KG1 (cell line): ENCODE data around the gene ZNF219.

Experiments
- DNase-seq: peaks from one replicate; lab custom pipeline; 2025; lab: John Stamatoyannopoulos, UW

ZNF219 gene

DNA sequence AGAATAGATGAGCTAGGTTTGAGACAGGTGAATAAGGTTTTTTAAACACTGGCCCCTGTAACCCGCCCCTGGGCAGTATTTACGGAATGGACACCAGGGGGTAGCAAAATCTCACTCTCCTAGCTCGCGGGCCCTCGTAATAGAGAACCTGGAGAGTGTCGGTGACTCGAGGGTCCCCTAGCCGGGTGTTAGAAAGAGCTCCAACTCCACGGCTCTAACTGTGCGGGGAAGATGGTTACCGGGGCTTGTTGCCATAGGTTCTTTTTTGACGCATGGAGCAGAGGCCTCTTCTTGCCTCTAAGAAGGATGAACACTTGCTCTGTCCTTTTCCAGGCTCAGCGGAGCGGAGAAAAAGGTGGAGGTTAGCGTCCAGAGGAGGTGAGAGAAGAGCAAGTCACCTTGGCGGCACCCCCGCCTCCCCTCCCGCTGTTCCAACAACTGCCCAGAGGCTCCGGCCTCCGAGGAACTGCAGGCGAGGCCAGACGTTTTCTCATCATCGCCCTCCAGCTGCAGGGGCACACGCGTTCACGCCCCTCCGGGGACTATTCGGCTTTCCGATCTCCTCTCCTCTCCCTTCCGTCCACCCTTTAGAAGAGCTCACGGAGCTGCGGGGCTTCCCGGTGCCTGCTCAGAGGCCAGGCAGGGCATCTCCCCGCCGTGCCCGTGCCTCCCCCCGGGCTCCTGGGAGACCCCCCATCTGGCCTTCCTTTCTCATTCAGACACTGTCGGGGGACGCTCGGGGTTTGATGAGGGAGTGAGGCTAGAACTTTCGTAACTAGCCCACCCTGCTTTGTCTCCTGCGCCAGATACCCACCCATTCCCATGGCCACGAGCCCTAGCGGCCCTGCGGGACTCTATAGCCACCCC lies 29.7 kb downstream of the ZNF219 start:
- DNase-seq: no peak

DNA sequence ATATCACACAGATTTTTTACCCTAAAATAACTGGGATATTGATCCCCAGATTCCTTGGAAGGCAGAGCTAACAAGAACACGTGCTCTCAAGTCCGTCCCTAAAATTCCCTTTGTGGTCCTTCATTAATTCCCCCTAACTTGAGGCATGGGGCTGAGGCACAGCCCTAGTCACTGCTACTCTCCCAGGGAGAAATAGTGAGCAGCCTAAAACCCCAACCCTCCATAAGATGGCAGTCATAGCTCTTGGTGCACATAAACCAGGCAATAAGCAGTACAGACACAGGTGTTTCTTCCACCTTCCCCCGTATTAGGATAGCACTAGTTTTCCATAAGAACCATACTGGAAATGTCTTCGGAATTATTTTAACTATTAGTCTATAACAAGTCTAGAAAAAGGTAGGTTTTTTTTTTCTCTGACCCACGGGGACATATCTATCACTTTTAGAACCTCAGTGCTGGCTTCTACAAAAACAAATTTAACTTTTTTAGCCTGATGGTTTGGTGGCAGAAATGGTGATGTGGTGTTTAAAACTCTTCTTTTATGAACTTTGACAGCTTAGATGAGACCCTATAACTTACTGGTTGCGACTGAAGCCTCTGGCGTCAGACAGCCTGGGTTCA lies 31.5 kb downstream of the ZNF219 start:
- DNase-seq: no peak

DNA sequence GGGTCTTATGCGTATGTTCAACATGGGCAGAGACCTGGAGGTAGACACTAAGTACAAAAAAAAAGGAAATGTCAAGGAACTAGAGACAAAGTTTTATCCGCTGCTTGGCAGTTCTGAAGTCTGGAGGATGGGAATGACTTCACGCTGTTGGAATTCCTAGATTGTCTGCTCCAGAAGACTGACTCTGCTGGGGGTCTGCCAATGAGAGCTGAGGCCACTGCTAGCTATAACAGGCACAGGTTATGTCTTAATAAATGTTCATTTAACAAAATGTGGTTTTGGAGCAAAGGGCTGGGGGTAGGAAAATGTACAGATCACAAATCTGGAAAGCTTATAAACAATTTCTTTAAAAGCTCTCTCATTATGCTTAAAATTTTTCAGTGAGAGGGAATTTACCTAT lies 35.0 kb downstream of the ZNF219 start:
- DNase-seq: no peak

DNA sequence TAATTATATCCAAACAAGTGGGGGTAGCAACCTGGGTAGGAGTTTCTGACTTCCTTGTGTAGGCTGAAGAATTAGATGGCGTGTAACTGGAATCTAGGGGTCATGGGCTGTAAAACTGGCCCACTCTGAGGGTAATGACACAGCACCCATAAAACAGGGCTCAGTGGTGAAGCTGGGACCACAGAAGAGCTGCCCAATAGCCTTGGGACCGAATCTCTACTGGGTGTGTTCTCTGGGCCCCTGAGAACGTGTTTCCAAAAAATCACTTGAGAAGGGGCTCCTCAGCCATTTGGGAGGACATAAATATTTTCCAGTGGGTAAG lies 37.1 kb downstream of the ZNF219 start:
- DNase-seq: no peak

DNA sequence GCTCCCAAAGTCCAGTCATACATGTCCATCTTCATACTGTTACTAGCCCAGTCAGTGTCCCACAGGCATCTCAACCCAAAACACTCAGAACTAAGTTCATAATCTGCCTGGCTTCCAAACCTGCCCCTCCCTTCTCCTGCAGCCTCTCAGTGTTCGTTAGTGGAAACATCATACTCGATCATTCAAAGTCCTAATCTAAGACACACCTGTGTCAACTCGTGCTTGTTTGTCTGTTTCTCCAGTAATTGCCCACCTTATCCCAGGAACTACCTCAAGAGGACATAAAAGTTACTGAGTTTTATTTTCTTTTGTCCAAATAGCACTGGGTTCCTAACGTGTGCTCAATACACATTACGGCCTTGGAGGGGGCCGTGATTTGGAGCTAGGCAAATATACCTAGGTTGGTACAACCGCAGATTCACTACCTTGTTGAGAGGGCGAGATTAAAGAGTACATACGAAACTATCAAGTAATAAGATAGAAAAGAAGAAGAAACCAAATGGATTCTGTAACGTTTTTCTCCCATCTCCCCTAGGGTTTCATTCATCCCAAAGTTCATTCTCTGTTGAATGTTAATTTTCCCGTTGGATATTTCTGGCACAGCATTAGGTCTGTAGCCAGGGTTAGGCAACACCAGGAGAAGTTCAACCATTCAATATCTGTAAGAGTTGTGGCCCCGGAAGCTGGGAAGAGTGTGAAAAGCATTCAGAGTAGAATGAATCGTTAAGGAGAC lies 37.7 kb downstream of the ZNF219 start:
- DNase-seq: no peak

DNA sequence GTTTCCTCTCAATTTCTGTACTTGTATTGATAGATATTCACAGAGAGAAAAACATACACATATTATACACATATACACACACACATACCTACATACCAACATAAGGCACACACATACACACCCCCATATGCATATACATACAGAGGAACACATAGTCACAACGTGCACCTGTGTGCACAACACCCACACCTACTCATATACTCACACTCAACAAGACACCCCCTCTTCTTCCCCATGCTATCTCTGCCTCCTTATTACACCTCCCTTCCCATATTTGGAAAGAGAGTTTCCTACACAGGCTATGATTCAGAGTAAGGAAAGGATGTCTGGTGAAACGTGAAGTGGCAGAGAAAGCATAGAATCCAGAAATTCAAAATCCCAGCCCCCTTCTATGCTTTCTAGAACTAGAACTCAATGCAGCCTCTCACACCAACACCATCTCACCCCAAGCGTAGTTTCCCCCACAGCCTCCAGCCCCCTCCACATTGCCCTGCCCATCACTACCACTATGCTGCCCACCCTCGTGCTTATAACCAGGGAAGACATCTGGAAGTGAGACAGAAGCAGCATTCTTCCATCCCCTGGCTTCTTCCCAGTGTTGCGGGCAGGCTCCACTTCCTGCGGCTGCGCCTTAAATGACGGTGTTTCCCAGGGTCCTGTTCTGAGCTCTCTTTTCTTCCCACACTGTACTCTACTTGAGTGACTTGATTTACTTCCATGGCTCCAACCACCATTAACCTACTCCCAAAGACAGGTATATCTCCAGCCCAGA lies 38.4 kb downstream of the ZNF219 start:
- DNase-seq: no peak

DNA sequence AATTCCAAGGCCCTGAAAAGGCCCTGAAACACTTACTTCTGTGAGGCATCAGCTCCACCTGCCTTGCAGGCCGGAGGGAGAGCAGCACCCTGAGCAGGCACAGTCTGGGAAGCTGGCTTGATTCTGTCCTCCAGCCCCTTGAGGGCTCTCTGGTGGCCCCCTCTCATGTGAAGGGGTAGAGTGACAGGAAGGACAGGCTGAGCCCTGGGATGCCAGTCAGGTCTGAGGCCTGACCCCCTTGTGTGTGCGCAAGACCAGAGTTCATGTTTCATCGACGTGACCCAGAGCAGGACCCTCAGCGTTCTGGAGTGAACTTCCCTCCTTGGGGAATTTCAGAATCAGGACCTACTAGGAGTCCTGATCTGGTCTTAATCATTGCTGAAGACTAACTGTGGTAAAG lies 39.6 kb downstream of the ZNF219 start:
- no peak for DNase-seq

DNA sequence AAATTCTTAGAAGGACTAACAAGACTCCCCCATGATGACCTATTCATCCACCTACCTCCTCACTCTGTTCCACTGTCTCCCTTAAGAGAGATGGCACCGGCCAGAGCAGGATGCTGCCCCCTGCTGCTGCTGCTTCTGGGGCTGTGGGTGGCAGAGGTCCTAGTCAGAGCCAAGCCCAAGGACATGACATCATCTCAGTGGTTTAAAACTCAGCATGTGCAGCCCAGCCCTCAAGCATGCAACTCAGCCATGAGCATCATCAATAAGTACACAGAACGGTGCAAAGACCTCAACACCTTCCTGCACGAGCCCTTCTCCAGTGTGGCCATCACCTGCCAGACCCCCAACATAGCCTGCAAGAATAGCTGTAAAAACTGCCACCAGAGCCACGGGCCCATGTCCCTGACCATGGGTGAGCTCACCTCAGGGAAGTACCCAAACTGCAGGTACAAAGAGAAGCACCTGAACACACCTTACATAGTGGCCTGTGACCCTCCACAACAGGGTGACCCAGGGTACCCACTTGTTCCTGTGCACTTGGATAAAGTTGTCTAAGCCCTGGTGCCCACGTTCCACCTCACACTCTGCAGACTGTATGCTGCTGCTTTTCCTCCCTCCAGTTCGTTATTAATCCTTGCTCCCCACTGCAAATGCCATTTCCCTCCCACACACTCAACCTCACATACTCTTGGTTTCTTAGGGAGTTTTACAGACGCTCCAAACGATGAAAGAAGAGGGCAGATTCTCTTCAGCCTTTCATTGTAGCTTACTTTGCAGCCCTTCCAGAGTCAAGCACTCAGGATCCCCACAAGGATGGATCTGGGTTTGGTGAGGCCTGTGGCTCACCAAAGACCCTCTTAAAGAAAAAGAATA lies 40.4 kb downstream of the ZNF219 start, which contains the start of gene RNASE8:
Gene RNASE8, plus strand, starts transcription at position 20 of the 873 bp plus-strand sequence. Its CDS starts 71 bp downstream, at position 91.
- no peak for DNase-seq

DNA sequence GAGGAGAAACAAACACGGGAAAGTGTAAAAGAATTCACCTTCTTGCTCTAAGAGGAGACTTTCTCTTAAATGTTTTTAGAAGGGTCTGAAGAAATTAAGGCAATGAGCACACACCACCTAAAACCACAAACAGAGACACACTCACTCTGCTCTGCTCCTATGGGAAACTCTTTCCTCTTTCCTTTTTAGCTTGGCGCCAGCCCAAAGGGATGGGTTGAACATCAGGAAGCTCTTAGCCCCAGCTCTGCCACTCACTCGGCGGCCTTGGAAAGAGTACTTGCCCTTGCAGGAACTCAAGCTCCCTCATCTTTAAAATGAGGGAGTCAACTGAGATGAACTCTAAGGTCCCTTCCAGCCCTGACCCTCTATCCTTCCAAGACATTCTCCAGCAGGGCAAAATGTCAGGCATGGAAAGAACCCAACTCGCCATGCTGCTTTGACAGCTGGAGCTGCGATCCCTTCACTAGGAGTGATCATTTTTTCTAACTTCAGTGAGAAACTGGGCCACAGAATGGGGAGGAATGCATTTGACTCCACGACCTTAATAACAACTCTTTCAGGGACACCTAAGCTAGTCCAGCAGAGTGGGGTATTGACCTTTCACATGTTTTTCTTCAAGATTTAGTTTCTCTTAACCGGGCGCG lies 41.8 kb downstream of the ZNF219 start:
- no peak for DNase-seq

DNA sequence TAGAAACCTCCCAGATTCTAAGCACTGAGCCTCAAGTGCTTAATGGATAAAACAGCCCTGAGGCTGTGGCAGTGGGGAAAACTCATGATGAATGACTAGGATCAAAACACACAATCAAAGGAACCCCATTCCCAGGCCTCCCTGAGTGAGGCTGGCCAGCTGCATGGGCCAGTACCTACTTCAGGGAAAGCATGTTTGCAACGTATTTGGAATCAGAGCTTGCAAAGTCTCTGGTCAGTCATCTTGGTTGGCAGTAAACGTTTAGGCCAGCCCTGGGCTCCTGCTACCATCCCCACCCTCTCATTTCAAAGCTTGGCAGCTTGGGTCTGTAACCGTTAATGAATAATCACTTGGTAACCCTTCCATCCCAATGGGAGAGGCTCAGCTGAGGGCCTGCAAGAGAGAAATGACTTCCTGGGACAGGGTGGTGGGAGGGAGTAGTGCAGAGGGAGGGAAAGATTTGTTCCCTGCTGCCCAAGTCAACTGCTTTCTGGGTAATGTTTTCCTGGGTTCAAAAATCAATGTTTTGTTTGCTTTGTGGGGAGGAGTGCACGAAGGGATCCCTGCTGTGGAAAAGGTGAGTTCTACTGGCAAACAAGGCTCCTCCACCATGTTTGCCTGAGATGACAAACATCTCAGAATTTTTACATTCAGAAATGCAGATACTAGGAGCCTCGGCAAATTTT lies 42.9 kb downstream of the ZNF219 start:
- DNase-seq: no peak

DNA sequence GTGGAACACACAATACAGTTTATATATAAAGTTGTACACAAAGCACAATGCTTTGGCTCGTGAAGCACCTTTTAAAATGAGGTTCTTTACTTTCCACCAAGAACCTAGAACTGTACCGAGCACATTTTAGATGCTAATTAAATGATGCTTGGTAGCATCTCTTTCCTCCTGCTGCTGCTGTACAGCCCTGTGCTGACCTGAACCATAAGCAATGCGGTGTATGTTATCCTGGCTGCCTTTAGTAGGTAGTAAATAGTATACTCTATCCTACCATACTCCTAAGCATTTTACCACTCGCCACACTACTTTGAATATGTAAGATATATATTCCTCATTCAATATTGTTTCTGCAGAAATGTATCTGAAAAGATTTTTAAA lies 43.7 kb downstream of the ZNF219 start:
- DNase-seq: no peak

DNA sequence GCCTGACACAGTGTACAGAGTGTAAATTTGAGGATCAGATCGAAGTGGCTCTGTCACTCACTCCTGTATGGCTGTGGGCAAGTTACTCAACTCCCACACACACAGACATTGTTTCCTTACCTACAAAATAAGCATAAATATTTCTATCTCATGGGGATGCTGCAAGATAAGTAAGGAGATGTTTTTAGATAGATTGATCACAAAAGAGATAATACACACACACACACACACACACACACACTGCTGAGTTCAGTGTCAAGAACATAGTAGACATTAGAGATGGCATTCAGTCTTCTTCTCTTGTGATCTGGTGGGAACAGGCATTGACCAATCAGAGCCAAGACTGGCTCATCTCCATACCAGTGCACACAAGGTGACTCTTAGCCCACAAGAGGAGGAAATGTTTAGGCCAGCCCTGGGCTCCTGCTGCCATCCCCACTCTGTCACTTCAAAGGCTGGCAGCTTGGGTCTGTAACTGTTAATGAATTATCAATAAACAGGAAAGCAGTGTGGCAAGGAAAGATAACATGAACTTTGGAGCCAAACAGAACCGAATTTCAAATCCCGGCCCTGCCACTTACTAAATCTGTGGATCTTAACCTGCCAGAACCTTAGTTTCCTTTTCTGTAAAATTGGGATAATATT lies 44.2 kb downstream of the ZNF219 start:
- DNase-seq: no peak

DNA sequence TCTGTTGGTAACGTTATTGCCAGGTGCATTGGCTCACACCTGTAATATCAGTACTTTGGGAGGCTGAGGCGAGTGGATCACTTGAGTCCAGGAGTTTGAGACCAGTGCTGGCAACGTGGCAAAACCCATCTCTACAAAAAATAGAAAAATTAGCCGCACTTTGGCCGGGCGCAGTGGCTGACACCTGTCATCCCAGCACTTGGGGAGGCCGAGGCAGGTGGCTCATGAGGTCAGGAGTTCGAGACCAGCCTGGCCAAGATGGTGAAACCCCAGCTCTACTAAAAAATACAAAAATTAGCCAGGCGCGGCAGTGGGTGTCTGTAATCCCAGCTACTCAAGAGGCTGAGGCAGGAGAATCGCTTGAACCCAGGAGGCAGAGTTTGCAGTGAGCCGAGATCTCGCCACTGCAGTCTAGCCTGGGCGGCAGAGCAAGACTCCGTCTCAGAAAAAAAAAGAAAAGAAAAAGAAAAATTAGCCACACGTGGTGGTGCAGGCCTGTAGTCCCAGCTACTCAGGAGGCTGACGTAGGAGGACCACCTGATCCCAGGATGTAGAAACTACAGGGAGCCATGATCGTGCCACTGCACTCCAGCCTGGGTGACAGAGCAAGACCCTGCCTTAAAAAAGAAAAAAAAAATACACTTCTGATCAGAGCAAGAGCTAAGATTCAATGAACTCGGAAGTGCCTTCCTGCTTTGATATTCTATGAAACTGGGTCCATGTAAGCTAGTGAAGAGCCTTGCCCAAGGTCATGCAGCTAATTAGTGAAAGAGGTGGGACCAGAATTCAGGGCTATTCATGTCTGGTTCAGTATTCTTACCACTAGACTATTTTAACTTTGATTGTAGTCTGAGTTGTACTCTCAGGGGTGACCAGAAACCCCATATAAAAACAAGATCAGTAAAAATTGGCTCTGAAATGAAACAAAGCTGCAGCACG lies 45.0 kb downstream of the ZNF219 start:
- DNase-seq: no peak

DNA sequence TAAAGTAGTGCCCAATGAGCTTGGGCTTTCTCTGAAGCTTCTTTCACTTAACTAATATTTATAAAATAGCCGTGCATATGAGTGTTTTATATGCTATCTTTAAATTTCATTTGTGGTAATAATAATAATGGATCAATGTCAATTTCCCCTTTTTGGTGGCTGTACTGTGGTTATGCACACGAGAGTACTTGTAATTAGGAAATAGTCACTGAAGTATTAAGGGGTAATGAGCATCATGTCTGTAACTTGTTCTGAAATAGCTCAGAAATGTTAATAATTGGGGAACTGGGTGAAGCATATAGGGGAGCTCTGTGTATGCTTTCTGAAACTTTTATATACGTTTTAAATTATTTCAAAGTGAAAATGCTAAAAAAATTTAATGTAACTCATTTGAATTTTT lies 47.9 kb downstream of the ZNF219 start:
- no peak for DNase-seq

DNA sequence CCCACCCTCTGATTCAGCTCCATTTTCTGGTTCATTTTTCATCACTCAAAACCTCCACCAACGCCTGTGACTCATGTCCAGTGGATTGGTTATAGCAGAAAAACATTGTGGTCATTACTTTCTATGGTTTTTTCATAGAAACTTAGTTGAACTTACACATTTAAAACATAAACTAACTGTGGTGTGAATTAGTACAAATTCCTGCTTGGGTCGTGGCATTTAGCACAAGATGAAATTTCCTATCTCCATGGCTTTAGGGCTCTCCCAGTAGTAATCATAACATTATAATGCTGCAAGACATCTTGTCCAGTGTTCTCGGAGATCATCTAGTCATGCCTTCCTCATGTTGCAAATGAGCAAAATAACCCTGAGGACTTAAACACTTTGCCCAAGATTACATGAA lies 49.2 kb downstream of the ZNF219 start:
- DNase-seq: no peak

DNA sequence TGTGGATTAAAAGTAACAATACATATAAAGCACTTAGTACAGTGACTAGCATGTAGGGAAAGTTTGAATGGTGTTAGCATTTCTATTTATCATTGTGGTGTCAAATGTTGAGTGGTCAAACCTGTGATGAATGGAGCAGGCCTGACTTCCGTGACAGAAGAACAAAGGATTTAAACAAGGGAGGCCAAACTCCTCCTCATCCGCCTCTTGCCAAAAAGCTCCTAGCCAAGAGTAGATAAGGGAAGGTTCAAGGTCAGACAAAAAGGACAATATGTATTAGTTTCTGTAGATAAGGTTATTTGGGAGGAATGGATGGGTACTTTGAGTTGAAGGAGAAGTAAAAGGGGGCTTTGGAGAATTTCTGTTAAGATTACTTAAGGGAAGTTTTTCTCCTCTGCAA lies 49.8 kb downstream of the ZNF219 start:
- DNase-seq: no peak

DNA sequence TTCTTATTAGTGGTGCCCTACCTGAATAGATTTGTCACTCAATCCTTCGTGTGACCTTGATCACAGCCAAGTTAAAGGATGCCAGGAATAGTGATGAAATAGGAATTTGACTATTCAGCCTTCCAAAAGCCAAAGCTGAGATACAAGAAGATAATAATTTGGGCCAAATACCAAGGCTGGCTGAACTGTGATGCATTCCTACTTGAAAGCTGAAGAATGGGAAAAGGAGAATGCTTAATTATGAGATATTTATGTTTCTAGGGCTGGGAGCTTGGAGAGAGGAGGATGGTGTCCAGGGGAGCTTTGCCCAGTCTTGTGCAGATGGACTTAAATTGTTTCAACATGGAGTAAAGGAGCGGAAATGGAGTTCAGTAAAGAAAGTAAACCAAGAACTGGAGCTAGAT lies 51.1 kb downstream of the ZNF219 start:
- DNase-seq: no peak

DNA sequence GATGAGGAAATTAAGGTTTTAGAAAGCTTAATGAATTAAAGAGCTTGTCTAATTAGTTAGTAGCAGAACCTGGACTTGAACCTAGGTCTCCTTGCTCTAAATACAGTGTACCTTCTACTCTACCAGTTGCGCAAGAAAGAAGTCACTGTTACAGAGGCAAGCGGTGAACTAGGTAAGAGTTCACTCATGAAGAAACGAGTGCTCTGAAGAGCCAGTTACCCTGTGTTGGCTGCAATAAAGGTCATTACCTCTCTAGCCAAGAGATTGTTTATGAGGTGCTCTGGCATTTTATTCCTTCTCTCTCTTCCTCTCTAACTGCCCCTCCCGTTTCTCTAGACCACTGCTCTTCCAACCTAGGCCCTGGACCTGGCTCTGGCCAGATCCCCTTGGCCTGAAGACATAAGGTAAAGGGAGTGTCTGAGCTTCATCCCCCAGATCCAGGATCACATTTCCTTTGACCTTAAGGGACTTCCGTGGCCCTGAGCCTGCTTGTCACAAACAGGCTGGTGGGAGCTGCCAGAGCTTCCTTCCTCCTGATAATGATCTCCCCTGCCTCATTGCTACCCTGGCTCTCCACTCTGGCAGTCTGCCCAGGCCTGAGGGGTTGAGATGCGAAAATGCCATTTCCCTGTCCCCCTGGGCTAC lies 54.4 kb downstream of the ZNF219 start:
- DNase-seq: peak; percentile 91
